ENCODE results near the gene MTX1. TPM values are rescaled to one million over a fixed set of nuclear protein-coding genes. Genes with fewer than 3 reads are reported as not detected.
A peak's percentile ranks its signal among the peaks of the same experiment; 100 is the strongest.

MTX1 gene
- total and polyA plus RNA-seq, 2 experiments from 2014 or later = 77.7 to 106 TPM

DNA sequence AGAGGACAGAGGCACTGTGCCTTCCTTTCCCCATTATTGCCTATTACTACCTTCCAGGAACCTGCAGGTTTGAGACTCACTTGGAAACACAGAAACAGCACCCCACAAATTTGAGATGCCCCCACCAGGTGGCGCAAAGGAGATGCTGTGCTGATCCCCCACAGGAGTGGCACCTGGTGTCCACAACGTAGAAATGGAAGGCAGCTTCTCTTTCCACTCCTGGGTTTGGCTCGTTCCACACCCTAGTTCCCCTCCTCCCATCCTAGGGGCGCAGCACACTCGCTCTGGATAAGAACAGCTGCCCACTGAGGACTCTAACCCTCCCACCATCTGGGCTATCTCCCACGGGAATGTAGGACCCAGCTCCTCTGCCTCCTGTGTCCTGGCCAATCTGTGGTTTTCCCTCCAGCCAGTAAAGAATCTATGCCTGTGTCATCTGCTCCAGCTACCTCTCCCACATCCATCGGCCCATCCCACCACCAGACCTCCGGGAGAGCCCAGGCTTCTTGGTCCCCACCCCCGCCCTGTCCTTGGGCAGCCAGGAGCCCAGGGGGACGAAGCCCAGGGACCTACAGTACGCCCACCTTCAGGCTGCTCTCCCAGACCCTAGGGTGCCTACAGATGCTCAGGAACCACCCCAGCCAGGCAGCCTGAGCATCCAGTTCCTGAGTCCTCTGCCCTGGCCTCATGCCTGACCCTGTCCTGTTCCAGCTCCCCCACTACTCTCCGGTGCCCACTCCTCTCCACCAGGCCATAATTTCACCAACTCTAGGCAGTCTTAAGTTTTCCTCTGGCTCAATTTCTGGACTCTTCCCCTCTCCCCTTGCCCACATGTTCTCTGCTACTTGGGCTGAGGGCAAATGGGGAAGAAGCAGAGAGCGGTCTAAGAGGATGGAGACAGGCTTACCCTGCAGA lies 1.3 kb upstream of the MTX1 start:
- H3F3A ChIP-seq (replicated peaks; ENCODE audit: low read depth) = peaks cover 40% of the 10 kb centered on the region
- no peak for TF ChIP-seq EZH2 (IDR thresholded peaks at IDR 0.05; ENCODE audit: low read depth, unreplicated experiment)
- no peak for TF ChIP-seq ZNF114 (CRISPR knock-in tag; IDR thresholded peaks at IDR 0.05)
- TF ChIP-seq NANOG (IDR thresholded peaks at IDR 0.05; ENCODE audit: borderline replicate concordance) = no peak
- TF ChIP-seq, protein P1, sequence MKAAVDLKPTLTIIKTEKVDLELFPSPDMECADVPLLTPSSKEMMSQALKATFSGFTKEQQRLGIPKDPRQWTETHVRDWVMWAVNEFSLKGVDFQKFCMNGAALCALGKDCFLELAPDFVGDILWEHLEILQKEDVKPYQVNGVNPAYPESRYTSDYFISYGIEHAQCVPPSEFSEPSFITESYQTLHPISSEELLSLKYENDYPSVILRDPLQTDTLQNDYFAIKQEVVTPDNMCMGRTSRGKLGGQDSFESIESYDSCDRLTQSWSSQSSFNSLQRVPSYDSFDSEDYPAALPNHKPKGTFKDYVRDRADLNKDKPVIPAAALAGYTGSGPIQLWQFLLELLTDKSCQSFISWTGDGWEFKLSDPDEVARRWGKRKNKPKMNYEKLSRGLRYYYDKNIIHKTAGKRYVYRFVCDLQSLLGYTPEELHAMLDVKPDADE (IDR thresholded peaks at IDR 0.05) = no peak
- TF ChIP-seq, protein P2, sequence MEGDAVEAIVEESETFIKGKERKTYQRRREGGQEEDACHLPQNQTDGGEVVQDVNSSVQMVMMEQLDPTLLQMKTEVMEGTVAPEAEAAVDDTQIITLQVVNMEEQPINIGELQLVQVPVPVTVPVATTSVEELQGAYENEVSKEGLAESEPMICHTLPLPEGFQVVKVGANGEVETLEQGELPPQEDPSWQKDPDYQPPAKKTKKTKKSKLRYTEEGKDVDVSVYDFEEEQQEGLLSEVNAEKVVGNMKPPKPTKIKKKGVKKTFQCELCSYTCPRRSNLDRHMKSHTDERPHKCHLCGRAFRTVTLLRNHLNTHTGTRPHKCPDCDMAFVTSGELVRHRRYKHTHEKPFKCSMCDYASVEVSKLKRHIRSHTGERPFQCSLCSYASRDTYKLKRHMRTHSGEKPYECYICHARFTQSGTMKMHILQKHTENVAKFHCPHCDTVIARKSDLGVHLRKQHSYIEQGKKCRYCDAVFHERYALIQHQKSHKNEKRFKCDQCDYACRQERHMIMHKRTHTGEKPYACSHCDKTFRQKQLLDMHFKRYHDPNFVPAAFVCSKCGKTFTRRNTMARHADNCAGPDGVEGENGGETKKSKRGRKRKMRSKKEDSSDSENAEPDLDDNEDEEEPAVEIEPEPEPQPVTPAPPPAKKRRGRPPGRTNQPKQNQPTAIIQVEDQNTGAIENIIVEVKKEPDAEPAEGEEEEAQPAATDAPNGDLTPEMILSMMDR (conservative IDR thresholded peaks at IDR 0.05; ENCODE audit: low read depth in 2 of 2) = peak; percentile 87 to 91
- no peak for TF ChIP-seq CREB1 (CRISPR knock-in tag; IDR thresholded peaks at IDR 0.05; ENCODE audit: low read depth)
- TF ChIP-seq ZNF331 (CRISPR knock-in tag; IDR thresholded peaks at IDR 0.05; ENCODE audit: low read depth) = no peak
- no peak for TF ChIP-seq STAT1 (IDR thresholded peaks at IDR 0.05; ENCODE audit: unreplicated experiment)
- TF ChIP-seq POLR2AphosphoS5 (IDR thresholded peaks at IDR 0.05; ENCODE audit: low read depth) = peak; percentile 36; the same call in 1 of the 2 replicates
- TF ChIP-seq, protein P3, sequence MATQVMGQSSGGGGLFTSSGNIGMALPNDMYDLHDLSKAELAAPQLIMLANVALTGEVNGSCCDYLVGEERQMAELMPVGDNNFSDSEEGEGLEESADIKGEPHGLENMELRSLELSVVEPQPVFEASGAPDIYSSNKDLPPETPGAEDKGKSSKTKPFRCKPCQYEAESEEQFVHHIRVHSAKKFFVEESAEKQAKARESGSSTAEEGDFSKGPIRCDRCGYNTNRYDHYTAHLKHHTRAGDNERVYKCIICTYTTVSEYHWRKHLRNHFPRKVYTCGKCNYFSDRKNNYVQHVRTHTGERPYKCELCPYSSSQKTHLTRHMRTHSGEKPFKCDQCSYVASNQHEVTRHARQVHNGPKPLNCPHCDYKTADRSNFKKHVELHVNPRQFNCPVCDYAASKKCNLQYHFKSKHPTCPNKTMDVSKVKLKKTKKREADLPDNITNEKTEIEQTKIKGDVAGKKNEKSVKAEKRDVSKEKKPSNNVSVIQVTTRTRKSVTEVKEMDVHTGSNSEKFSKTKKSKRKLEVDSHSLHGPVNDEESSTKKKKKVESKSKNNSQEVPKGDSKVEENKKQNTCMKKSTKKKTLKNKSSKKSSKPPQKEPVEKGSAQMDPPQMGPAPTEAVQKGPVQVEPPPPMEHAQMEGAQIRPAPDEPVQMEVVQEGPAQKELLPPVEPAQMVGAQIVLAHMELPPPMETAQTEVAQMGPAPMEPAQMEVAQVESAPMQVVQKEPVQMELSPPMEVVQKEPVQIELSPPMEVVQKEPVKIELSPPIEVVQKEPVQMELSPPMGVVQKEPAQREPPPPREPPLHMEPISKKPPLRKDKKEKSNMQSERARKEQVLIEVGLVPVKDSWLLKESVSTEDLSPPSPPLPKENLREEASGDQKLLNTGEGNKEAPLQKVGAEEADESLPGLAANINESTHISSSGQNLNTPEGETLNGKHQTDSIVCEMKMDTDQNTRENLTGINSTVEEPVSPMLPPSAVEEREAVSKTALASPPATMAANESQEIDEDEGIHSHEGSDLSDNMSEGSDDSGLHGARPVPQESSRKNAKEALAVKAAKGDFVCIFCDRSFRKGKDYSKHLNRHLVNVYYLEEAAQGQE (IDR thresholded peaks at IDR 0.05; ENCODE audit: unreplicated experiment) = no peak
- no peak for TF ChIP-seq EZH2phosphoT487 (IDR thresholded peaks at IDR 0.05; ENCODE audit: unreplicated experiment)
- TF ChIP-seq JUNB (IDR thresholded peaks at IDR 0.05; ENCODE audit: unreplicated experiment) = no peak
- TF ChIP-seq, protein P4, sequence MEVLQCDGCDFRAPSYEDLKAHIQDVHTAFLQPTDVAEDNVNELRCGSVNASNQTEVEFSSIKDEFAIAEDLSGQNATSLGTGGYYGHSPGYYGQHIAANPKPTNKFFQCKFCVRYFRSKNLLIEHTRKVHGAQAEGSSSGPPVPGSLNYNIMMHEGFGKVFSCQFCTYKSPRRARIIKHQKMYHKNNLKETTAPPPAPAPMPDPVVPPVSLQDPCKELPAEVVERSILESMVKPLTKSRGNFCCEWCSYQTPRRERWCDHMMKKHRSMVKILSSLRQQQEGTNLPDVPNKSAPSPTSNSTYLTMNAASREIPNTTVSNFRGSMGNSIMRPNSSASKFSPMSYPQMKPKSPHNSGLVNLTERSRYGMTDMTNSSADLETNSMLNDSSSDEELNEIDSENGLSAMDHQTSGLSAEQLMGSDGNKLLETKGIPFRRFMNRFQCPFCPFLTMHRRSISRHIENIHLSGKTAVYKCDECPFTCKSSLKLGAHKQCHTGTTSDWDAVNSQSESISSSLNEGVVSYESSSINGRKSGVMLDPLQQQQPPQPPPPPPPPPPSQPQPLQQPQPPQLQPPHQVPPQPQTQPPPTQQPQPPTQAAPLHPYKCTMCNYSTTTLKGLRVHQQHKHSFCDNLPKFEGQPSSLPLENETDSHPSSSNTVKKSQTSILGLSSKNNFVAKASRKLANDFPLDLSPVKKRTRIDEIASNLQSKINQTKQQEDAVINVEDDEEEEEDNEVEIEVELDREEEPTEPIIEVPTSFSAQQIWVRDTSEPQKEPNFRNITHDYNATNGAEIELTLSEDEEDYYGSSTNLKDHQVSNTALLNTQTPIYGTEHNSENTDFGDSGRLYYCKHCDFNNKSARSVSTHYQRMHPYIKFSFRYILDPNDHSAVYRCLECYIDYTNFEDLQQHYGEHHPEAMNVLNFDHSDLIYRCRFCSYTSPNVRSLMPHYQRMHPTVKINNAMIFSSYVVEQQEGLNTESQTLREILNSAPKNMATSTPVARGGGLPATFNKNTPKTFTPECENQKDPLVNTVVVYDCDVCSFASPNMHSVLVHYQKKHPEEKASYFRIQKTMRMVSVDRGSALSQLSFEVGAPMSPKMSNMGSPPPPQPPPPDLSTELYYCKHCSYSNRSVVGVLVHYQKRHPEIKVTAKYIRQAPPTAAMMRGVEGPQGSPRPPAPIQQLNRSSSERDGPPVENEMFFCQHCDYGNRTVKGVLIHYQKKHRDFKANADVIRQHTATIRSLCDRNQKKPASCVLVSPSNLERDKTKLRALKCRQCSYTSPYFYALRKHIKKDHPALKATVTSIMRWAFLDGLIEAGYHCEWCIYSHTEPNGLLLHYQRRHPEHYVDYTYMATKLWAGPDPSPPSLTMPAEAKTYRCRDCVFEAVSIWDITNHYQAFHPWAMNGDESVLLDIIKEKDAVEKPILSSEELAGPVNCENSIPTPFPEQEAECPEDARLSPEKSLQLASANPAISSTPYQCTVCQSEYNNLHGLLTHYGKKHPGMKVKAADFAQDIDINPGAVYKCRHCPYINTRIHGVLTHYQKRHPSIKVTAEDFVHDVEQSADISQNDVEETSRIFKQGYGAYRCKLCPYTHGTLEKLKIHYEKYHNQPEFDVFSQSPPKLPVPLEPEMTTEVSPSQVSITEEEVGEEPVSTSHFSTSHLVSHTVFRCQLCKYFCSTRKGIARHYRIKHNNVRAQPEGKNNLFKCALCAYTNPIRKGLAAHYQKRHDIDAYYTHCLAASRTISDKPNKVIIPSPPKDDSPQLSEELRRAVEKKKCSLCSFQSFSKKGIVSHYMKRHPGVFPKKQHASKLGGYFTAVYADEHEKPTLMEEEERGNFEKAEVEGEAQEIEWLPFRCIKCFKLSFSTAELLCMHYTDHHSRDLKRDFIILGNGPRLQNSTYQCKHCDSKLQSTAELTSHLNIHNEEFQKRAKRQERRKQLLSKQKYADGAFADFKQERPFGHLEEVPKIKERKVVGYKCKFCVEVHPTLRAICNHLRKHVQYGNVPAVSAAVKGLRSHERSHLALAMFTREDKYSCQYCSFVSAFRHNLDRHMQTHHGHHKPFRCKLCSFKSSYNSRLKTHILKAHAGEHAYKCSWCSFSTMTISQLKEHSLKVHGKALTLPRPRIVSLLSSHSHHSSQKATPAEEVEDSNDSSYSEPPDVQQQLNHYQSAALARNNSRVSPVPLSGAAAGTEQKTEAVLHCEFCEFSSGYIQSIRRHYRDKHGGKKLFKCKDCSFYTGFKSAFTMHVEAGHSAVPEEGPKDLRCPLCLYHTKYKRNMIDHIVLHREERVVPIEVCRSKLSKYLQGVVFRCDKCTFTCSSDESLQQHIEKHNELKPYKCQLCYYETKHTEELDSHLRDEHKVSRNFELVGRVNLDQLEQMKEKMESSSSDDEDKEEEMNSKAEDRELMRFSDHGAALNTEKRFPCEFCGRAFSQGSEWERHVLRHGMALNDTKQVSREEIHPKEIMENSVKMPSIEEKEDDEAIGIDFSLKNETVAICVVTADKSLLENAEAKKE (CRISPR knock-in tag; IDR thresholded peaks at IDR 0.05) = no peak
- peaks cover 21% of the 10 kb centered on the region for H3K4me1 ChIP-seq (ENCODE audit: insufficient read depth)
- H3K4me3 ChIP-seq = peak overlapping the region; percentile 99
- H3K4me1 Mint-ChIP-seq = peaks cover 34% of the 10 kb centered on the region
- no peaks in the 10 kb centered on the region; the same call in 1 of the 3 replicates for H3K9me3 Mint-ChIP-seq
- peaks cover 29% of the 10 kb centered on the region for H3K36me3 Mint-ChIP-seq (ENCODE audit: low read depth)
- no peaks in the 10 kb centered on the region for H3K9me2 ChIP-seq (ENCODE audit: insufficient read depth)
- peak overlapping the region; percentile 99 for H3K4me2 ChIP-seq
- peak overlapping the region; percentile 30 for H3K27ac Mint-ChIP-seq
- H3K27me3 ChIP-seq (ENCODE audit: insufficient read depth) = peaks cover 6% of the 10 kb centered on the region; the same call in 1 of the 2 replicates
- H3K27ac ChIP-seq (ENCODE audit: low read depth) = no peak overlapping the region
- peak overlapping the region; percentile 62 for H3K4me3 Mint-ChIP-seq
- peak; percentile 19 for ATAC-seq
- peaks cover under 1% of the 10 kb centered on the region; the same call in 1 of the 2 replicates for H3K36me3 ChIP-seq (ENCODE audit: insufficient read depth)
- peaks cover 56% of the 10 kb centered on the region for H3K27me3 Mint-ChIP-seq (ENCODE audit: insufficient read depth, low read depth, poor library complexity)
- no peak overlapping the region for H2AFZ ChIP-seq
- 0 out of 2 replicates have a peak, but pooled peaks cover 7% of the 10 kb centered on the region for H3K79me2 ChIP-seq (replicated peaks; ENCODE audit: insufficient read depth)
- peak; percentile 92 for DNase-seq (ENCODE audit: low spot score)
- no peaks in the 10 kb centered on the region; the same call in 1 of the 2 replicates for H4K20me1 ChIP-seq (replicated peaks; ENCODE audit: insufficient read depth)
